Activated CD4-positive, CD25-positive, alpha-beta regulatory T cell (primary cell): ENCODE measurements around the gene WDTC1.

Source experiments
- DNase-seq, 4 experiments: peaks; one replicate each; lab custom pipeline; 2025; lab: John Stamatoyannopoulos, UW

The WDTC1 gene

DNA sequence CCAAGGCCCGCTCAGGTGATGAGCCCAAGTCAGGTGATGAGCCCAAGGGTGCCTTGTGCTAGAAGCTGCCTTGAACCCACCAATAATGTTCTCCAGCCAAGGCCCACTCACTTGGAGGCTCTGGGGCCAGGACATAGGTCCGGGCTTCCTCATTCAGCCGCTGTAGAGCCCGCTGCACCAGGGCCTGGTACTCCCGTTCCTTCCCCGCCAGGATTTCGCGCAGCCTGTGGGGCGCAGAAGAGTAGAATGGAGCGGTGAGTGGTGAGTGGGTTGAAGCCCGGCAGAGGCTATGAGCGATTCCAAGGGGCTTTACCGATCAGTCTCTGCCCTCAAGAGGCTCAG lies 121.8 kb downstream of the WDTC1 start:
- no peak for DNase-seq

DNA sequence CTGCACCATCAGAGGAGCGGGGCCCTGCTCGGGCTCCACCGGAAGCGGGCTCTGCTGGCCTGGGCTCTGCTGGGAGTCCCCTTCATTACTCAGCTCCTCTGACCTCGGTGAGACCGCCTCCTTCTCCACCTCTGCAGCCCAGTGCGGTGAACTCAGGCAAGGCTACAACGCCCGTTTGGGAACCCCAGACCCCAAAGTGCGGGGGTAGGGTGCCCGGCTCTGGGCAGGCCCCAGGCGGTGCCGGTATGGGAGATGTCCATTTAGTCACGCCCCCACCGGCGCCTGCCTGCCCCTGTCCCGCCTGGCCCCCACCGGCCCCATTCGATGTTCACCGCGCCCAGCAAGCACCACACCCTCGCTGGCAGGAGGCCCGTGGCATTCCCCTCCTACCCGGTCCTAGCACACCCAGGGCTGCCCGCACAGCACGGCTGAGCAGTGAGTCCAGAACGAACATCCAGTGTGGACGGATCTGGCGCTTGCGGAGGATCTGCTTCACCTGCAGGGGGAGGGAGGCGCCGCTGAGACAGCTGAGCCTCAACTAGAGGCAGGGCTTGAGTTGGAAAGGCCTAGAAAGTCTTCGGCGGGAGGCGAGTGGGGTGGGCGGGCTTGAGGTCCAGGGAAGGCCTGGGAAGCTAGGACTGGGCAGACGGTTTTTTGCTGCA lies 122.3 kb downstream of the WDTC1 start:
- peak in 3 of 4 experiments; percentile 25 to 28 (median 28) for DNase-seq

DNA sequence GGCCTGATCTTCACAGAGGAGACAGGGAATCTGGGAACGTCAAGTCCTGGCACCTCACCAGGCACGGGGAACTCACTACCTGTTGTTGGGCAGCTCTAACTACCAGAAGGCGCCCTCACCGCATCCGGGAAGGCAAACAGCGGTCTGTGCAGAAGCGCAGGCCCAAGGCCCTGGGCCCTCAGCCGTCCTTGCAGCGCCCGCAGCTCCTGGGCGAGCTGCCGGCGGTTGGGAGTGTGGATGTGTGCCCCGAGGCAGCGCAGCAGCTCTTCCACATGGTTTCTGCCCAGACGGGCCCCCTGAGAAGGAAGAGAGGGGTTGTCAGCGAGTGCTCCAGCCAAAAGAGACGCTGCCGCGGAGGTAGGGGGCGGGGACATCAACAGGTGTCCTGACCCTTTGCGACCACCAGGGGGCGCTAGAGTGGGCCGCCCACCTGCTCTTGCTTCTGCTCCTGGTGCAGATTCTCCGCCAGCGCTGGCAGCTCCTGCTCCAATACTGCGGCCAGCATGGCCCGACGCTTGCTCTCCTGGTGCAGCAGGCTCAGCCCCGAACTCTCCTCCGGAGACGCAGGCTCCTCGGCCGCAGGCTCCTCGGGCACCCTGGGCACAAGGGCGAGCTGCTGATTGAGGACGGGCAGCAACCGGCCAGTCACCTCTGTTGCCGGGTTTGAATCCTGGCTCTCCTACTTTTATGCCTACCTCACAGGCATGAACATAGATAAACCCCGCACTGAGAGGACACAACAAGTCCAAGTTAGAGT lies 123.0 kb downstream of the WDTC1 start:
- DNase-seq: peak; percentile 46 to 66 (median 56)
